ENCODE data around the gene CDC27.

DNA sequence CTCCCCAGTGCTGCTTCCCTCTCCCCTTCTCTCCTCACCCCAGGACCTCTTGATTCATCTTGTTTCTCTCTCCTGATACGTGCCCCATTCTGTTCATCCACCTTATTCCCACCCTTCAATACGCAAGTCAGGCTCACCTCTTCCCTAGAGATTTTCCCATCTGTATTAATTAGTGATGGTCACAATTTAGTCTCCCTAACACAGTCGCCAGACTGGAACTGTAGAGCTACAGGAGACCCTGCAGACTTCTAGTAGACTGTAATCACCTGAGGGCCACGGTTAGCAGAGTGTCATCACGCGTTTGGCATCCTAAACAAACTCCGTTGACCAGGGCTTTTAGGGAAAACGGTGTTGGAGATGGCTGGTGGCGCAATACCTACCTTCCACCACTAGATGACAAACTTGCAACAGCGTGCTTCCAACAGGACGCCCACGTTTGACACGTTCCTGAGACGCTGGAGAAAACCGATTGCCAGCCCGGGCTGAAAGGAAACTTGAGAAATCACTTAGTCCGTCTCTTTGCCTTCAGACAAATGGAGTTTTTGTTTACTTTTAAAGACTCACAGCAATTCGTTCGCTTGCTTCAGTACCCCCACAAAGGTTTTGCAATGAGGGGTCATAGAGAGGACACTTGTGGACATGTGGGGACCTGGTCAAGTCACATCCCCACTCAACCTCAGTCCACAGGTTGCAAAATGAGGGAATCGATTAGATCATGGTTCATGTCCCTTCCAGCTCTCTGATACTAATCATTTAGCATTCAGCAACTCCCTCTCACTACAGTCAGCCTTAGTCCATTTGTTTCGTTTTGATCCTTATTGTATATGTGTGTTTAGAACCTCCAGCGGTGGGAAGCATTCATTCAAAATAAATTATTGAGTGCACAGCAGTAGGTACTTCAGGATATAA, 40.7 kb upstream of the CDC27 start:
- TF ChIP-seq CEBPB (IDR thresholded peaks at IDR 0.05; ENCODE audit: low read depth, low read length) (peak; percentile 95), BHLHE40 (IDR thresholded peaks at IDR 0.05; ENCODE audit: low read depth, low read length) (peak; percentile 91), RFX5 (IDR thresholded peaks at IDR 0.05; ENCODE audit: low read depth, low read length) (peak; percentile 34; the same call in 1 of the 2 replicates), MAFK (IDR thresholded peaks at IDR 0.05; ENCODE audit: low read depth, low read length) (peak; percentile 18; the same call in 1 of the 2 replicates), MXI1 (IDR thresholded peaks at IDR 0.05; ENCODE audit: borderline replicate concordance, low read depth, low read length) (0 out of 2 replicates have a peak, but pooled peaks have one; percentile 39), RCOR1 (IDR thresholded peaks at IDR 0.05; ENCODE audit: insufficient replicate concordance, low read length) (peak; percentile 63), RAD21 (IDR thresholded peaks at IDR 0.05; ENCODE audit: low read length) (peak; percentile 100), POLR2A (IDR thresholded peaks at IDR 0.05; ENCODE audit: low read depth, low read length) (peak; percentile 68), CHD1 (IDR thresholded peaks at IDR 0.05; ENCODE audit: low read depth, low read length) (0 out of 2 replicates have a peak, but pooled peaks have one; percentile 24)
- TF ChIP-seq, protein P1, sequence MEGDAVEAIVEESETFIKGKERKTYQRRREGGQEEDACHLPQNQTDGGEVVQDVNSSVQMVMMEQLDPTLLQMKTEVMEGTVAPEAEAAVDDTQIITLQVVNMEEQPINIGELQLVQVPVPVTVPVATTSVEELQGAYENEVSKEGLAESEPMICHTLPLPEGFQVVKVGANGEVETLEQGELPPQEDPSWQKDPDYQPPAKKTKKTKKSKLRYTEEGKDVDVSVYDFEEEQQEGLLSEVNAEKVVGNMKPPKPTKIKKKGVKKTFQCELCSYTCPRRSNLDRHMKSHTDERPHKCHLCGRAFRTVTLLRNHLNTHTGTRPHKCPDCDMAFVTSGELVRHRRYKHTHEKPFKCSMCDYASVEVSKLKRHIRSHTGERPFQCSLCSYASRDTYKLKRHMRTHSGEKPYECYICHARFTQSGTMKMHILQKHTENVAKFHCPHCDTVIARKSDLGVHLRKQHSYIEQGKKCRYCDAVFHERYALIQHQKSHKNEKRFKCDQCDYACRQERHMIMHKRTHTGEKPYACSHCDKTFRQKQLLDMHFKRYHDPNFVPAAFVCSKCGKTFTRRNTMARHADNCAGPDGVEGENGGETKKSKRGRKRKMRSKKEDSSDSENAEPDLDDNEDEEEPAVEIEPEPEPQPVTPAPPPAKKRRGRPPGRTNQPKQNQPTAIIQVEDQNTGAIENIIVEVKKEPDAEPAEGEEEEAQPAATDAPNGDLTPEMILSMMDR (conservative IDR thresholded peaks at IDR 0.05; ENCODE audit: low read depth, low read length), result peak; percentile 99
